Measurements from ENCODE around the gene BABAM2.

BABAM2 gene

GRCh38 chr2:28314968-28315367, 424.4 kb downstream of the BABAM2 start:
- no peak for TF ChIP-seq CTCF (conservative IDR thresholded peaks at IDR 0.05; ENCODE audit: control insufficient read depth, insufficient read depth, low read depth, low read length)
- no peak overlapping the region for H3K4me3 ChIP-seq (ENCODE audit: control insufficient read depth, low read depth, low read length)
- no peak for DNase-seq (ENCODE audit: low read depth)

- H3K4me3 ChIP-seq (ENCODE audit: control insufficient read depth, low read depth, low read length), result no peak overlapping the region
- no peak for TF ChIP-seq CTCF (conservative IDR thresholded peaks at IDR 0.05; ENCODE audit: control insufficient read depth, insufficient read depth, low read depth, low read length)
- DNase-seq (ENCODE audit: low read depth), result no peak
These were observed 426.2 kb downstream of the BABAM2 start for GRCh38 chr2:28316546-28317335.

GRCh38 chr2:28317390-28317789, 426.9 kb downstream of the BABAM2 start:
- no peak for TF ChIP-seq CTCF (conservative IDR thresholded peaks at IDR 0.05; ENCODE audit: control insufficient read depth, insufficient read depth, low read depth, low read length)
- DNase-seq (ENCODE audit: low read depth), result no peak
- no peak overlapping the region for H3K4me3 ChIP-seq (ENCODE audit: control insufficient read depth, low read depth, low read length)

- DNase-seq (ENCODE audit: low read depth), result no peak
- TF ChIP-seq CTCF (conservative IDR thresholded peaks at IDR 0.05; ENCODE audit: control insufficient read depth, insufficient read depth, low read depth, low read length), result no peak
- H3K4me3 ChIP-seq (ENCODE audit: control insufficient read depth, low read depth, low read length), result no peak overlapping the region
These were observed 427.5 kb downstream of the BABAM2 start for GRCh38 chr2:28318023-28318422.

GRCh38 chr2:28318462-28319117, 428.1 kb downstream of the BABAM2 start:
- no peak for TF ChIP-seq CTCF (conservative IDR thresholded peaks at IDR 0.05; ENCODE audit: control insufficient read depth, insufficient read depth, low read depth, low read length)
- no peak for DNase-seq (ENCODE audit: low read depth)

GRCh38 chr2:28319118-28320008, 428.8 kb downstream of the BABAM2 start:
- no peak for DNase-seq (ENCODE audit: low read depth)
- TF ChIP-seq CTCF (conservative IDR thresholded peaks at IDR 0.05; ENCODE audit: control insufficient read depth, insufficient read depth, low read depth, low read length), result no peak
- no peak overlapping the region for H3K4me3 ChIP-seq (ENCODE audit: control insufficient read depth, low read depth, low read length)

More at GRCh38 chr2:28318462-28319117, 428.1 kb downstream of the BABAM2 start:
- H3K4me3 ChIP-seq (ENCODE audit: control insufficient read depth, low read depth, low read length), result no peak overlapping the region
